Eye (tissue), 1 donor: Measurements from ENCODE around the gene FBXW7.
A peak's percentile ranks its signal among the peaks of the same experiment; 100 is the strongest.

Experiments
- DNase-seq: peaks from one replicate; pipeline ENCODE4 v3.0.0-alpha.2; 2015

FBXW7 gene

GRCh38 chr4:152364383-152364782, 171.5 kb downstream of the FBXW7 start:
- no peak for DNase-seq

GRCh38 chr4:152363904-152364303, 172.0 kb downstream of the FBXW7 start:
- DNase-seq, result no peak

- no peak for DNase-seq
Measured at GRCh38 chr4:152363086-152363485, 172.8 kb downstream of the FBXW7 start.

- DNase-seq, result no peak
Measured at GRCh38 chr4:152360045-152360410, 175.9 kb downstream of the FBXW7 start.

GRCh38 chr4:152359208-152360044, 176.5 kb downstream of the FBXW7 start:
- DNase-seq, result no peak

GRCh38 chr4:152357206-152357605, 178.7 kb downstream of the FBXW7 start:
- DNase-seq, result no peak

GRCh38 chr4:152356428-152357034, 179.4 kb downstream of the FBXW7 start:
- no peak for DNase-seq

- peak; percentile 97 for DNase-seq
Measured at GRCh38 chr4:152352622-152353116, 183.2 kb downstream of the FBXW7 start.

- no peak for DNase-seq
Measured at GRCh38 chr4:152352215-152352614, 183.7 kb downstream of the FBXW7 start.

GRCh38 chr4:152351080-152351479, 184.8 kb downstream of the FBXW7 start:
- no peak for DNase-seq

- DNase-seq, result peak; percentile 55
Measured at GRCh38 chr4:152348670-152349069, 187.2 kb downstream of the FBXW7 start.

- DNase-seq, result no peak
Measured at GRCh38 chr4:152346979-152347378, 188.9 kb downstream of the FBXW7 start.

GRCh38 chr4:152346526-152346925, 189.4 kb downstream of the FBXW7 start:
- DNase-seq, result no peak

GRCh38 chr4:152344001-152344400, 191.9 kb downstream of the FBXW7 start:
- DNase-seq, result no peak

GRCh38 chr4:152342293-152342692, 193.6 kb downstream of the FBXW7 start:
- DNase-seq, result no peak

GRCh38 chr4:152340818-152341217, 195.1 kb downstream of the FBXW7 start:
- DNase-seq, result no peak

GRCh38 chr4:152339576-152339975, 196.3 kb downstream of the FBXW7 start:
- DNase-seq, result no peak

- DNase-seq, result no peak
Measured at GRCh38 chr4:152334931-152335330, 201.0 kb downstream of the FBXW7 start.

GRCh38 chr4:152331042-152331441, 204.8 kb downstream of the FBXW7 start:
- DNase-seq, result no peak

- DNase-seq, result no peak
Measured at GRCh38 chr4:152328582-152328981, 207.3 kb downstream of the FBXW7 start.

- DNase-seq, result no peak
Measured at GRCh38 chr4:152327606-152328453, 208.1 kb downstream of the FBXW7 start.

- no peak for DNase-seq
Measured at GRCh38 chr4:152325831-152326230, 210.1 kb downstream of the FBXW7 start.

GRCh38 chr4:152323221-152323620, 212.7 kb downstream of the FBXW7 start:
- DNase-seq, result no peak
